ENCODE data around the gene DGLUCY.

DNA sequence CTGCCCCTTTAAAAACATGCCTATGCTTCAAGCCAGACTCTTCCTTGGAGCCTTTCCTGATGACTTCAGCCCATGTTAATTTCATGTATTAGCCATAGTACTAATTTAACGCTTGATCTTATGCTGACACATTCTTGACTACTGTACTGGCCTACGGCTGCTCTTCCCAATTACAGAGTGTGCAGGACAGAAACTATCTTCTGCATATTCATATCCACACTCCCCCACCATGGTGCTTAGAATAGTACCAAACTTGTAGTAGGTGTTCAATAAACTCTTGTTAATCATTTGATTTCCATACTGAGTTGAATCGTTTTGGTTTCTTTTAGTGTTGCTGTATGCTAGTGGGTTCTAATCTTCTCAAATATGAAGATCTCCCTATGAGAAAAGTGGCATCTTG, 21.8 kb upstream of the DGLUCY start:
- TF ChIP-seq, protein P1, sequence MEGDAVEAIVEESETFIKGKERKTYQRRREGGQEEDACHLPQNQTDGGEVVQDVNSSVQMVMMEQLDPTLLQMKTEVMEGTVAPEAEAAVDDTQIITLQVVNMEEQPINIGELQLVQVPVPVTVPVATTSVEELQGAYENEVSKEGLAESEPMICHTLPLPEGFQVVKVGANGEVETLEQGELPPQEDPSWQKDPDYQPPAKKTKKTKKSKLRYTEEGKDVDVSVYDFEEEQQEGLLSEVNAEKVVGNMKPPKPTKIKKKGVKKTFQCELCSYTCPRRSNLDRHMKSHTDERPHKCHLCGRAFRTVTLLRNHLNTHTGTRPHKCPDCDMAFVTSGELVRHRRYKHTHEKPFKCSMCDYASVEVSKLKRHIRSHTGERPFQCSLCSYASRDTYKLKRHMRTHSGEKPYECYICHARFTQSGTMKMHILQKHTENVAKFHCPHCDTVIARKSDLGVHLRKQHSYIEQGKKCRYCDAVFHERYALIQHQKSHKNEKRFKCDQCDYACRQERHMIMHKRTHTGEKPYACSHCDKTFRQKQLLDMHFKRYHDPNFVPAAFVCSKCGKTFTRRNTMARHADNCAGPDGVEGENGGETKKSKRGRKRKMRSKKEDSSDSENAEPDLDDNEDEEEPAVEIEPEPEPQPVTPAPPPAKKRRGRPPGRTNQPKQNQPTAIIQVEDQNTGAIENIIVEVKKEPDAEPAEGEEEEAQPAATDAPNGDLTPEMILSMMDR (IDR thresholded peaks at IDR 0.05; ENCODE audit: borderline replicate concordance, extremely low read depth, low read length, poor library complexity, severe bottlenecking): no peak
- no peak for TF ChIP-seq EZH2 (IDR thresholded peaks at IDR 0.05; ENCODE audit: borderline replicate concordance, low read depth, low read length, severe bottlenecking)

Data from DND-41 (cell line).